Measurements from ENCODE around the gene SMU1. TPM values are rescaled to one million over a fixed set of nuclear protein-coding genes. Genes with fewer than 3 reads are reported as not detected.

The SMU1 gene
- total RNA-seq, 1 donor from 2014 or later, result 27.6 TPM

GRCh38 chr9:33065157-33066076 lies 11.1 kb downstream of the SMU1 start:
- Mint-ChIP-seq H3K36me3 (ENCODE audit: low read depth) (peaks cover 70% of the 10 kb centered on the region), H3K27ac (no peak overlapping the region), H3K27me3 (ENCODE audit: low read depth) (no peaks in the 10 kb centered on the region), H3K4me1 (ENCODE audit: low read depth) (peaks cover 6% of the 10 kb centered on the region), H3K9me3 (no peaks in the 10 kb centered on the region), H3K4me3 (ENCODE audit: low read depth) (no peak overlapping the region)
- no peak for DNase-seq (ENCODE audit: low spot score)
- intact Hi-C loops (cut with micrococcal nuclease), result no loop called here

- no peaks in the 10 kb centered on the region for H3K27me3 Mint-ChIP-seq (ENCODE audit: low read depth)
- intact Hi-C loops (cut with micrococcal nuclease), result no loop called here
- no peak for DNase-seq (ENCODE audit: low spot score)
- no peak overlapping the region for H3K27ac Mint-ChIP-seq
- H3K9me3 Mint-ChIP-seq, result no peaks in the 10 kb centered on the region
- H3K4me1 Mint-ChIP-seq (ENCODE audit: low read depth), result peaks cover 9% of the 10 kb centered on the region
- peaks cover 69% of the 10 kb centered on the region for H3K36me3 Mint-ChIP-seq (ENCODE audit: low read depth)
- no peak overlapping the region for H3K4me3 Mint-ChIP-seq (ENCODE audit: low read depth)
Observed at GRCh38 chr9:33051144-33051543, 25.3 kb downstream of the SMU1 start.

- Mint-ChIP-seq H3K9me3 (no peaks in the 10 kb centered on the region), H3K36me3 (ENCODE audit: low read depth) (peaks cover 71% of the 10 kb centered on the region), H3K4me1 (ENCODE audit: low read depth) (peaks cover 11% of the 10 kb centered on the region), H3K4me3 (ENCODE audit: low read depth) (no peak overlapping the region), H3K27me3 (ENCODE audit: low read depth) (no peaks in the 10 kb centered on the region), H3K27ac (peak overlapping the region; percentile 14)
- no peak for DNase-seq (ENCODE audit: low spot score)
- intact Hi-C loops (cut with micrococcal nuclease), result no loop called here
Observed at GRCh38 chr9:33049680-33050361, 26.7 kb downstream of the SMU1 start.

- Mint-ChIP-seq H3K9me3 (no peaks in the 10 kb centered on the region), H3K4me3 (ENCODE audit: low read depth) (no peak overlapping the region), H3K36me3 (ENCODE audit: low read depth) (peaks cover 64% of the 10 kb centered on the region), H3K4me1 (ENCODE audit: low read depth) (peaks cover 20% of the 10 kb centered on the region), H3K27ac (no peak overlapping the region), H3K27me3 (ENCODE audit: low read depth) (no peaks in the 10 kb centered on the region)
- intact Hi-C loops (cut with micrococcal nuclease), result no loop called here
- no peak for DNase-seq (ENCODE audit: low spot score)
Observed at GRCh38 chr9:33048054-33048465, 28.4 kb downstream of the SMU1 start.

GRCh38 chr9:33046061-33046460 lies 30.4 kb downstream of the SMU1 start:
- intact Hi-C loops (cut with micrococcal nuclease), result no loop called here
- peaks cover 53% of the 10 kb centered on the region for H3K36me3 Mint-ChIP-seq (ENCODE audit: low read depth)
- DNase-seq (ENCODE audit: low spot score), result no peak

GRCh38 chr9:33044677-33045282 lies 31.7 kb downstream of the SMU1 start:
- H3K27ac Mint-ChIP-seq, result peak overlapping the region; percentile 34
- intact Hi-C loops (cut with micrococcal nuclease), result no loop called here
- no peak for DNase-seq (ENCODE audit: low spot score)
- no peaks in the 10 kb centered on the region for H3K9me3 Mint-ChIP-seq
- peak overlapping the region; percentile 76 for H3K4me3 Mint-ChIP-seq (ENCODE audit: low read depth)
- no peaks in the 10 kb centered on the region for H3K27me3 Mint-ChIP-seq (ENCODE audit: low read depth)
- peaks cover 15% of the 10 kb centered on the region for H3K4me1 Mint-ChIP-seq (ENCODE audit: low read depth)
- H3K36me3 Mint-ChIP-seq (ENCODE audit: low read depth), result peaks cover 56% of the 10 kb centered on the region

More at GRCh38 chr9:33046061-33046460, 30.4 kb downstream of the SMU1 start:
- Mint-ChIP-seq H3K4me1 (ENCODE audit: low read depth) (peaks cover 20% of the 10 kb centered on the region), H3K27ac (no peak overlapping the region), H3K4me3 (ENCODE audit: low read depth) (no peak overlapping the region), H3K27me3 (ENCODE audit: low read depth) (no peaks in the 10 kb centered on the region), H3K9me3 (no peaks in the 10 kb centered on the region)

GRCh38 chr9:33044162-33044673 lies 32.3 kb downstream of the SMU1 start:
- peak; percentile 59 for DNase-seq (ENCODE audit: low spot score)
- peak overlapping the region; percentile 76 for H3K4me3 Mint-ChIP-seq (ENCODE audit: low read depth)
- H3K4me1 Mint-ChIP-seq (ENCODE audit: low read depth), result peaks cover 11% of the 10 kb centered on the region
- intact Hi-C loops (cut with micrococcal nuclease), result no loop called here
- no peaks in the 10 kb centered on the region for H3K27me3 Mint-ChIP-seq (ENCODE audit: low read depth)
- H3K36me3 Mint-ChIP-seq (ENCODE audit: low read depth), result peaks cover 56% of the 10 kb centered on the region
- H3K9me3 Mint-ChIP-seq, result no peaks in the 10 kb centered on the region
- peak overlapping the region; percentile 68 for H3K27ac Mint-ChIP-seq

GRCh38 chr9:33043671-33044070 lies 32.8 kb downstream of the SMU1 start:
- no peaks in the 10 kb centered on the region for H3K27me3 Mint-ChIP-seq (ENCODE audit: low read depth)
- no peaks in the 10 kb centered on the region for H3K9me3 Mint-ChIP-seq
- DNase-seq (ENCODE audit: low spot score), result no peak
- H3K36me3 Mint-ChIP-seq (ENCODE audit: low read depth), result peaks cover 56% of the 10 kb centered on the region
- peak overlapping the region; percentile 68 for H3K27ac Mint-ChIP-seq
- peak overlapping the region; percentile 76 for H3K4me3 Mint-ChIP-seq (ENCODE audit: low read depth)
- intact Hi-C loops (cut with micrococcal nuclease), result loop anchor here (2.0 kb wide), 1 partner anchor 17 kb away; no protein-coding TSS in a partner anchor
- peaks cover 13% of the 10 kb centered on the region for H3K4me1 Mint-ChIP-seq (ENCODE audit: low read depth)

GRCh38 chr9:33042473-33042872 lies 34.0 kb downstream of the SMU1 start:
- Mint-ChIP-seq H3K4me1 (ENCODE audit: low read depth) (peaks cover 13% of the 10 kb centered on the region), H3K36me3 (ENCODE audit: low read depth) (peaks cover 59% of the 10 kb centered on the region), H3K9me3 (no peaks in the 10 kb centered on the region), H3K4me3 (ENCODE audit: low read depth) (no peak overlapping the region), H3K27me3 (ENCODE audit: low read depth) (no peaks in the 10 kb centered on the region), H3K27ac (no peak overlapping the region)
- no peak for DNase-seq (ENCODE audit: low spot score)
- intact Hi-C loops (cut with micrococcal nuclease), result loop anchor here (2.0 kb wide), 1 partner anchor 16 kb away; no protein-coding TSS in a partner anchor

- Mint-ChIP-seq H3K4me3 (ENCODE audit: low read depth) (no peak overlapping the region), H3K9me3 (no peaks in the 10 kb centered on the region), H3K27ac (no peak overlapping the region), H3K36me3 (ENCODE audit: low read depth) (peaks cover 57% of the 10 kb centered on the region), H3K4me1 (ENCODE audit: low read depth) (peaks cover 13% of the 10 kb centered on the region), H3K27me3 (ENCODE audit: low read depth) (no peaks in the 10 kb centered on the region)
- DNase-seq (ENCODE audit: low spot score), result no peak
- intact Hi-C loops (cut with micrococcal nuclease), result loop anchor here (2.0 kb wide), 1 partner anchor 15 kb away; no protein-coding TSS in a partner anchor
Observed at GRCh38 chr9:33041432-33042188, 34.9 kb downstream of the SMU1 start.

GRCh38 chr9:33040792-33041431 lies 35.6 kb downstream of the SMU1 start:
- Mint-ChIP-seq H3K36me3 (ENCODE audit: low read depth) (peaks cover 59% of the 10 kb centered on the region), H3K4me3 (ENCODE audit: low read depth) (no peak overlapping the region), H3K27ac (no peak overlapping the region), H3K27me3 (ENCODE audit: low read depth) (no peaks in the 10 kb centered on the region), H3K4me1 (ENCODE audit: low read depth) (peaks cover 19% of the 10 kb centered on the region), H3K9me3 (no peaks in the 10 kb centered on the region)
- DNase-seq (ENCODE audit: low spot score), result no peak
- intact Hi-C loops (cut with micrococcal nuclease), result no loop called here

GRCh38 chr9:33032865-33033264 lies 43.6 kb downstream of the SMU1 start:
- Mint-ChIP-seq H3K27me3 (ENCODE audit: low read depth) (no peaks in the 10 kb centered on the region), H3K4me3 (ENCODE audit: low read depth) (no peak overlapping the region), H3K36me3 (ENCODE audit: low read depth) (peaks cover 93% of the 10 kb centered on the region), H3K4me1 (ENCODE audit: low read depth) (peaks cover 40% of the 10 kb centered on the region), H3K27ac (no peak overlapping the region), H3K9me3 (no peaks in the 10 kb centered on the region)
- no peak for DNase-seq (ENCODE audit: low spot score)
- intact Hi-C loops (cut with micrococcal nuclease), result no loop called here

Data from activated T-helper 2 cell treated with anti-CD3 and anti-CD28 coated beads, Interferon-gamma antibody, Interleukin-2, Interleukin-4, amounts not matched to agents 10 μg/mL and 5 μg/mL and 100 μg/mL, durations not matched to agents 14 hours and 24 hours and 36 hours (primary cell).